Trophoblast cell (in vitro differentiated cells and primary cell): ENCODE results near the gene TMED3.
A peak's percentile ranks its signal among the peaks of the same experiment; 100 is the strongest.

Experiments used
- DNase-seq, 2 donors: peaks; one replicate each; pipeline ENCODE4 v3.0.0-alpha.2; 2016
- H2AFZ ChIP-seq: 2 replicates; pipeline ENCODE4 v1.6.1; 2013; ENCODE audit warnings: low read length, moderate library complexity, mild to moderate bottlenecking; ENCODE audit not compliant: insufficient read depth, poor library complexity
- H2AK5ac ChIP-seq: 2 replicates; pipeline ENCODE4 v1.6.1; 2013; ENCODE audit warnings: mild to moderate bottlenecking, low read length
- H2BK120ac ChIP-seq: 2 replicates; pipeline ENCODE4 v1.6.1; 2013; ENCODE audit warnings: low read length, mild to moderate bottlenecking, moderate library complexity; ENCODE audit not compliant: insufficient read depth, poor library complexity
- H2BK12ac ChIP-seq: 2 replicates; pipeline ENCODE4 v1.6.1; 2013; ENCODE audit warnings: mild to moderate bottlenecking, low read length, moderate library complexity
- H2BK5ac ChIP-seq: 2 replicates; pipeline ENCODE4 v1.6.1; 2013; ENCODE audit warnings: low read length, low read depth, moderate library complexity, mild to moderate bottlenecking; ENCODE audit not compliant: poor library complexity
- H3K14ac ChIP-seq: 2 replicates; pipeline ENCODE4 v1.6.1; 2013; ENCODE audit warnings: mild to moderate bottlenecking, low read length
- H3K18ac ChIP-seq: 2 replicates; pipeline ENCODE4 v1.6.1; 2013; ENCODE audit warnings: mild to moderate bottlenecking, low read length
- H3K23ac ChIP-seq: 2 replicates; pipeline ENCODE4 v1.6.1; 2013; ENCODE audit warnings: low read length
- H3K27ac ChIP-seq: 2 replicates; pipeline ENCODE4 v1.5.1; 2013; ENCODE audit warnings: low read depth, mild to moderate bottlenecking, inconsistent platforms, low read length, moderate library complexity
- H3K27me3 ChIP-seq: 2 replicates; pipeline ENCODE4 v1.6.1; 2013; ENCODE audit warnings: inconsistent platforms, mild to moderate bottlenecking, low read length, moderate library complexity; ENCODE audit not compliant: insufficient read depth
- H3K36me3 ChIP-seq, 2 experiments: 1 replicate in 1 of 2; 2 replicates in 1 of 2; pipeline ENCODE4 v1.6.1; 2013; ENCODE audit warnings: low read length in 2 of 2, mild to moderate bottlenecking in 2 of 2, moderate library complexity in 1 of 2; ENCODE audit not compliant: insufficient read depth in 2 of 2, control insufficient read depth in 1 of 2
- H3K4ac ChIP-seq: 2 replicates; pipeline ENCODE4 v1.6.1; 2013; ENCODE audit warnings: low read depth, mild to moderate bottlenecking, low read length, moderate library complexity
- H3K4me1 ChIP-seq, 2 experiments: 1 replicate in 1 of 2; 2 replicates in 1 of 2; pipeline ENCODE4 v1.6.1; 2013; ENCODE audit warnings: low read length in 2 of 2, mild to moderate bottlenecking in 2 of 2, moderate library complexity in 1 of 2; ENCODE audit not compliant: insufficient read depth in 2 of 2, control insufficient read depth in 1 of 2
- H3K4me2 ChIP-seq: 2 replicates; pipeline ENCODE4 v1.6.1; 2013; ENCODE audit warnings: inconsistent platforms, mild to moderate bottlenecking, low read length, moderate library complexity
- H3K4me3 ChIP-seq: 2 replicates; pipeline ENCODE4 v1.5.1; 2013; ENCODE audit warnings: mild to moderate bottlenecking, low read depth, low read length, inconsistent platforms
- H3K79me1 ChIP-seq: one replicate; pipeline ENCODE4 v1.6.1; 2013; ENCODE audit warnings: low read length
- H3K79me2 ChIP-seq: 2 replicates; pipeline ENCODE4 v1.6.1; 2013; ENCODE audit warnings: low read length, mild to moderate bottlenecking; ENCODE audit not compliant: control insufficient read depth, insufficient read depth, poor library complexity
- H3K9ac ChIP-seq: 2 replicates; pipeline ENCODE4 v1.6.1; 2013; ENCODE audit warnings: mild to moderate bottlenecking, low read length
- H3K9me3 ChIP-seq: 2 replicates; pipeline ENCODE4 v1.6.1; 2013; ENCODE audit warnings: low read depth, mild to moderate bottlenecking, control low read depth, inconsistent platforms, low read length; ENCODE audit not compliant: insufficient read depth
- H4K12ac ChIP-seq: 2 replicates; pipeline ENCODE4 v1.6.1; 2013; ENCODE audit warnings: low read depth, mild to moderate bottlenecking, low read length, moderate library complexity
- H4K8ac ChIP-seq: 2 replicates; pipeline ENCODE4 v1.6.1; 2013; ENCODE audit warnings: low read depth, mild to moderate bottlenecking, low read length, moderate library complexity
- H4K91ac ChIP-seq: one replicate; pipeline ENCODE4 v1.6.1; 2013; ENCODE audit warnings: low read depth, mild to moderate bottlenecking, low read length, moderate library complexity
- WGBS: extraction: QIAGEN DNeasy Blood & Tissue Kit; methylation state at CpG from one replicate; pipeline ENCODE4 v1.1.7; 2013; ENCODE audit warnings: missing lambda C conversion rate; ENCODE audit not compliant: insufficient read length, insufficient coverage; ENCODE audit errors: extremely low coverage; 5-methylcytosine and 5-hydroxymethylcytosine counted together

The TMED3 gene

DNA sequence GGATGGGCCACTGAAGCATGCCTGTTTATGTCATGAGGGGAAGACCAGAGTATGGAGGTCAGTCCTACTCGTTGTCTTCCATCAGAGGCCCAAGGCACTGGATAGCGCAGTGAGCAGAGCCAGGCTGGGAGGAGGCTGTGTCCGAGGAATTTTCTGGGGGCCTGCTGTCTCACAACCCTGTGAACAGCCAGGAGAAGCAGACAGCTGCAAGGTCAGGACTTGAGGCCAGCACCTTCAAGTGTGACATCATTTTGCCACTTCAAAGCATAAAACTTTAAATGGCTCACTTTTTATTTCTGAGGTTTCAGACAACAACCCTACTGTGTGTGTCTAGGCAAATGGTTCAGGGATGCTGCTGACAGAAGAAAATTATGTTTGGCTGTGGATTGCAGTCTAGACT lies 47.2 kb downstream of the TMED3 start:
- Histone ChIP-seq H3K79me1 (no peaks in the 10 kb centered on the region), H3K27me3 (no peaks in the 10 kb centered on the region), H3K9me3 (no peaks in the 10 kb centered on the region), H4K8ac (no peak overlapping the region), H3K4ac (no peak overlapping the region), H3K18ac (no peak overlapping the region), H3K14ac (no peak overlapping the region), H3K23ac (no peak overlapping the region), H3K4me3 (no peak overlapping the region), H3K4me2 (no peak overlapping the region), H3K79me2 (no peaks in the 10 kb centered on the region), H2AFZ (no peak overlapping the region), H3K27ac (no peak overlapping the region), H3K36me3 (no peaks in the 10 kb centered on the region), H2BK5ac (no peak overlapping the region), H2AK5ac (no peak overlapping the region), H2BK120ac (no peak overlapping the region), H2BK12ac (no peak overlapping the region), H3K9ac (peak overlapping the region; percentile 28), H4K12ac (no peak overlapping the region), H3K4me1 (no peaks in the 10 kb centered on the region), H4K91ac (no peak overlapping the region)
- WGBS = no CpG with 5 or more reads among the region's 3 CpGs
- DNase-seq = no peak

GRCh38 chr15:79364571-79365240 lies 53.8 kb downstream of the TMED3 start:
- H2BK120ac ChIP-seq = peak overlapping the region; percentile 96
- H3K4me3 ChIP-seq = no peak overlapping the region
- H3K23ac ChIP-seq = no peak overlapping the region
- peaks cover 20% of the 10 kb centered on the region for H3K79me1 ChIP-seq
- peak overlapping the region; percentile 37 for H2BK5ac ChIP-seq
- peaks cover 0 to 2% of the 10 kb centered on the region in 2 experiments for H3K36me3 ChIP-seq
- H4K91ac ChIP-seq = peak overlapping the region; percentile 97
- H3K27me3 ChIP-seq = no peaks in the 10 kb centered on the region
- peak overlapping the region; percentile 83 for H4K8ac ChIP-seq
- H2AFZ ChIP-seq = no peak overlapping the region
- H3K4me2 ChIP-seq = peak overlapping the region; percentile 40
- H2AK5ac ChIP-seq = peak overlapping the region; percentile 86
- peak overlapping the region; percentile 92 for H3K27ac ChIP-seq
- H3K9ac ChIP-seq = no peak overlapping the region
- peaks cover 2% of the 10 kb centered on the region for H3K79me2 ChIP-seq
- peak overlapping the region; percentile 92 for H3K14ac ChIP-seq
- no peak for DNase-seq
- peak overlapping the region; percentile 87 for H2BK12ac ChIP-seq
- no peaks in the 10 kb centered on the region for H3K9me3 ChIP-seq
- peak overlapping the region; percentile 84 for H3K18ac ChIP-seq
- peak overlapping the region; percentile 56 for H3K4ac ChIP-seq
- no CpG with 5 or more reads among the region's 9 CpGs for WGBS
- peaks cover 16 to 29% of the 10 kb centered on the region in 2 experiments for H3K4me1 ChIP-seq
- peak overlapping the region; percentile 45 for H4K12ac ChIP-seq

DNA sequence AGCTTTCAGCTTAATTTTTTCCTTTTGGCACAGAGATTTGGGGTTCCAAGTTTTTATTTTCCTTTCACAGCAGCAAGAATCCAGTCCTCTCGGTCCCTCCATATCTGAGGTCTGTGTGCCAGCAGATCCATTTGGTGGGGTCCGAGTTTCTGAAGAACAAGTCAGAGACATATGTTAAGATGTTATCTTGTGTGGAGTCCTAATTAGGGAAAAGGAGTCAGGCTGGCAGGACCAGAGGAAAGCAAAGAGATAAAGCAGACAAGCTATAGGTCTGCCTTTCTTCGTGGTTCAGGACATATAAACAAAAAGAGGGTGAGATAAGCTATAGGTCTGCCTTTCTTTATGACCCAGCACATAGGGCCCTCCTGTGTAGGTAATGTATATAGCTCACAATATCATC lies 54.9 kb downstream of the TMED3 start:
- Histone ChIP-seq H4K12ac (no peak overlapping the region), H2AK5ac (no peak overlapping the region), H4K8ac (no peak overlapping the region), H2BK12ac (no peak overlapping the region), H3K4me2 (peak overlapping the region; percentile 40), H3K9ac (no peak overlapping the region), H3K36me3 (peaks cover 0 to 2% of the 10 kb centered on the region in 2 experiments), H3K27ac (peak overlapping the region; percentile 92), H2AFZ (no peak overlapping the region), H3K79me2 (peaks cover 2% of the 10 kb centered on the region), H3K4me3 (no peak overlapping the region), H3K14ac (no peak overlapping the region), H4K91ac (no peak overlapping the region), H3K4ac (no peak overlapping the region), H3K18ac (no peak overlapping the region), H3K27me3 (no peaks in the 10 kb centered on the region), H2BK120ac (no peak overlapping the region), H3K79me1 (peaks cover 20% of the 10 kb centered on the region), H2BK5ac (no peak overlapping the region), H3K9me3 (no peaks in the 10 kb centered on the region), H3K23ac (no peak overlapping the region), H3K4me1 (peaks cover 16 to 33% of the 10 kb centered on the region in 2 experiments)
- DNase-seq = no peak
- no CpG with 5 or more reads among the region's 3 CpGs for WGBS

- Histone ChIP-seq H3K9me3 (no peaks in the 10 kb centered on the region), H3K23ac (no peak overlapping the region), H4K12ac (no peak overlapping the region), H3K27ac (peak overlapping the region; percentile 76), H3K79me1 (peaks cover 20% of the 10 kb centered on the region), H3K79me2 (peaks cover 2% of the 10 kb centered on the region), H3K18ac (peak overlapping the region; percentile 29), H3K9ac (no peak overlapping the region), H3K36me3 (peaks cover 0 to 2% of the 10 kb centered on the region in 2 experiments), H3K14ac (peak overlapping the region; percentile 55), H2BK5ac (peak overlapping the region; percentile 81), H2AK5ac (peak overlapping the region; percentile 57), H4K91ac (peak overlapping the region; percentile 75), H2BK120ac (peak overlapping the region; percentile 62), H4K8ac (peak overlapping the region; percentile 17), H3K4me1 (peaks cover 16 to 37% of the 10 kb centered on the region in 2 experiments), H3K4me2 (no peak overlapping the region), H3K4ac (no peak overlapping the region), H3K27me3 (no peaks in the 10 kb centered on the region), H2BK12ac (peak overlapping the region; percentile 59), H2AFZ (no peak overlapping the region), H3K4me3 (no peak overlapping the region)
- WGBS = no CpG with 5 or more reads among the region's 2 CpGs
- no peak for DNase-seq
These were observed 55.8 kb downstream of the TMED3 start for GRCh38 chr15:79366691-79367090.
